Osteocyte (in vitro differentiated cells): ENCODE measurements around the gene MYD88. TPM values are rescaled to one million over a fixed set of nuclear protein-coding genes. Genes with fewer than 3 reads are reported as not detected.

Experiments used
- DNase-seq: peaks from one replicate; pipeline ENCODE4 v3.0.0; 2021; ENCODE audit warnings: mixed read lengths; ENCODE audit not compliant: unreplicated experiment; ENCODE audit errors: extremely low spot score
- H3K27ac Mint-ChIP-seq: one replicate; pipeline ENCODE4 v1.8.0; 2021; ENCODE audit warnings: mild to moderate bottlenecking, mixed read lengths; ENCODE audit not compliant: unreplicated experiment
- H3K27me3 Mint-ChIP-seq: one replicate; pipeline ENCODE4 v1.8.0; 2021; ENCODE audit warnings: mixed read lengths; ENCODE audit not compliant: unreplicated experiment
- H3K36me3 Mint-ChIP-seq: one replicate; pipeline ENCODE4 v1.8.0; 2021; ENCODE audit warnings: mixed read lengths; ENCODE audit not compliant: unreplicated experiment
- H3K4me1 Mint-ChIP-seq: one replicate; pipeline ENCODE4 v1.8.0; 2021; ENCODE audit warnings: mixed read lengths; ENCODE audit not compliant: unreplicated experiment
- H3K4me3 Mint-ChIP-seq: one replicate; pipeline ENCODE4 v1.8.0; 2021; ENCODE audit warnings: mild to moderate bottlenecking, moderate library complexity, mixed read lengths; ENCODE audit not compliant: unreplicated experiment
- H3K9me3 Mint-ChIP-seq: one replicate; pipeline ENCODE4 v1.8.0; 2021; ENCODE audit warnings: mixed read lengths; ENCODE audit not compliant: unreplicated experiment
- total RNA-seq: library from RNA; stranded (reverse); gene quantifications from 2 replicates; pipeline ENCODE4 v1.2.1, GENCODE V29; 2021
- TF ChIP-seq, protein P1 (sequence below): fragments of 200-600 bp; sonication (generic); IDR thresholded peaks from 2 replicates; pipeline ENCODE4 v1.5.0; 2021; ENCODE audit warnings: antibody characterized with exemption, mild to moderate bottlenecking, moderate library complexity

Gene MYD88
- total RNA-seq, 1 donor from 2014 or later, result 13.3 TPM

DNA sequence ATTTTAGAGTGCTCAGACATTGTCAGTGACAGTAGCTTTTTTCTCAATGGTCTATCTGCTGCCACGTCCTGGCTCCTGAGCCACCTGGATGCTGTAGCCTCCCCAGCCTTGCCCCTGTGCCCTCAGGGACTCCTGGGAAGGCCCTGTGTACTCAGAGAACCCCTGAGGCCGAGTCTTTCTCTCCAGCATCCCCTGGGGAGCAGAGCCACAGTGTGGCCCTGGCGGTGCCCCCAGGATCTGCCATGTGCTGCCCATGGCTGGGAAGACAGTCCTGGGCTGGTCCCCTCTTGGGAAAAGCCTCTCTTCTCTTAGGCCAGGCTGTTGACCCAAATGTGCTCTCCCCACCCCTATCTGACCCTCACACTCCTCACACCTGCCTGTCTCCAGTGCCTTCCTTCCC lies 5.0 kb downstream of the MYD88 start:
- H3K4me3 Mint-ChIP-seq, result no peak overlapping the region
- peaks cover 3% of the 10 kb centered on the region for H3K4me1 Mint-ChIP-seq
- H3K27ac Mint-ChIP-seq, result no peak overlapping the region
- DNase-seq, result no peak
- H3K27me3 Mint-ChIP-seq, result peaks cover 23% of the 10 kb centered on the region
- TF ChIP-seq, protein P1, sequence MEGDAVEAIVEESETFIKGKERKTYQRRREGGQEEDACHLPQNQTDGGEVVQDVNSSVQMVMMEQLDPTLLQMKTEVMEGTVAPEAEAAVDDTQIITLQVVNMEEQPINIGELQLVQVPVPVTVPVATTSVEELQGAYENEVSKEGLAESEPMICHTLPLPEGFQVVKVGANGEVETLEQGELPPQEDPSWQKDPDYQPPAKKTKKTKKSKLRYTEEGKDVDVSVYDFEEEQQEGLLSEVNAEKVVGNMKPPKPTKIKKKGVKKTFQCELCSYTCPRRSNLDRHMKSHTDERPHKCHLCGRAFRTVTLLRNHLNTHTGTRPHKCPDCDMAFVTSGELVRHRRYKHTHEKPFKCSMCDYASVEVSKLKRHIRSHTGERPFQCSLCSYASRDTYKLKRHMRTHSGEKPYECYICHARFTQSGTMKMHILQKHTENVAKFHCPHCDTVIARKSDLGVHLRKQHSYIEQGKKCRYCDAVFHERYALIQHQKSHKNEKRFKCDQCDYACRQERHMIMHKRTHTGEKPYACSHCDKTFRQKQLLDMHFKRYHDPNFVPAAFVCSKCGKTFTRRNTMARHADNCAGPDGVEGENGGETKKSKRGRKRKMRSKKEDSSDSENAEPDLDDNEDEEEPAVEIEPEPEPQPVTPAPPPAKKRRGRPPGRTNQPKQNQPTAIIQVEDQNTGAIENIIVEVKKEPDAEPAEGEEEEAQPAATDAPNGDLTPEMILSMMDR, result no peak
- peaks cover 18% of the 10 kb centered on the region for H3K9me3 Mint-ChIP-seq
- H3K36me3 Mint-ChIP-seq, result peaks cover 9% of the 10 kb centered on the region

DNA sequence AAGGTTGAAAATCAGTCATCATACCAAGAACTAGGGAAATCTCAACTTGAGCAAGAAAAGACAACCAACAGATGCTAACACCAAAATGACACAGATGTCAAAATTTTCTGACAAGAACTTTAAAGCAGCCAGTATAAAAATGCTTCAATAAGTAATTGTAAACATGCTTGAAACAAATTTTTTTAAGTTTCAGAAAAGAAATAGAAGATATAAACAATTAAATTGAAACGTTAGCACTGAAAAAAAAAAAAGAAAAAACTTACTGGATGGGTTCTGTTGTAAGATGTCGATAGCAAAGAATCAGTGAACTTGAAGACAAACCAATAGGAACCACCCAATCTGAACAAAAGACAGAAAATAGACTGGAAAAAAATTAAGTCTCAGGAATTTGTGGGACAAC lies 8.0 kb downstream of the MYD88 start:
- no peak for DNase-seq
- H3K27me3 Mint-ChIP-seq, result peaks cover 21% of the 10 kb centered on the region
- TF ChIP-seq, protein P1, result no peak
- no peak overlapping the region for H3K4me3 Mint-ChIP-seq
- H3K9me3 Mint-ChIP-seq, result peaks cover 18% of the 10 kb centered on the region
- H3K4me1 Mint-ChIP-seq, result no peaks in the 10 kb centered on the region
- peaks cover 2% of the 10 kb centered on the region for H3K36me3 Mint-ChIP-seq
- H3K27ac Mint-ChIP-seq, result no peak overlapping the region

DNA sequence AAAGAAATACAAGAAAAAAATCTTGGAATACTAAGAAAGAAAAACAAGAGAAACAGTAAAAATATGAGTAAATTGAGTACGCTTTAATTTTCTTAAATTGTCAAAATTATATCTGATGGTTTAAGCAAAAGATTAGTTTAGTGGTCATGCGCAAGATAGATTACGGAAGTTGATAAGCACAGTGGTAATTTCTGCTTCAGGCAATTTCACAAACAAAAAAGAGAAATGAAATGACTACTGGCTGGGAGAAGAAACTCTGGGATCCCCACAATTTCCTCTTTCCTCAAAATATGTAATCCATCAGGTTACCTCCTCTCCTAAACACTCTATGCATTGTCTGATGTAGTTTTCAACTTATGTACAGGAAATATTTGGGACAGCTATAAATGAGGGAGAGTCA lies 9.0 kb downstream of the MYD88 start:
- H3K4me3 Mint-ChIP-seq, result no peak overlapping the region
- H3K9me3 Mint-ChIP-seq, result peaks cover 18% of the 10 kb centered on the region
- peaks cover 15% of the 10 kb centered on the region for H3K27me3 Mint-ChIP-seq
- no peak for DNase-seq
- no peak overlapping the region for H3K27ac Mint-ChIP-seq
- H3K4me1 Mint-ChIP-seq, result no peaks in the 10 kb centered on the region
- H3K36me3 Mint-ChIP-seq, result peaks cover 2% of the 10 kb centered on the region
- TF ChIP-seq, protein P1, result no peak

DNA sequence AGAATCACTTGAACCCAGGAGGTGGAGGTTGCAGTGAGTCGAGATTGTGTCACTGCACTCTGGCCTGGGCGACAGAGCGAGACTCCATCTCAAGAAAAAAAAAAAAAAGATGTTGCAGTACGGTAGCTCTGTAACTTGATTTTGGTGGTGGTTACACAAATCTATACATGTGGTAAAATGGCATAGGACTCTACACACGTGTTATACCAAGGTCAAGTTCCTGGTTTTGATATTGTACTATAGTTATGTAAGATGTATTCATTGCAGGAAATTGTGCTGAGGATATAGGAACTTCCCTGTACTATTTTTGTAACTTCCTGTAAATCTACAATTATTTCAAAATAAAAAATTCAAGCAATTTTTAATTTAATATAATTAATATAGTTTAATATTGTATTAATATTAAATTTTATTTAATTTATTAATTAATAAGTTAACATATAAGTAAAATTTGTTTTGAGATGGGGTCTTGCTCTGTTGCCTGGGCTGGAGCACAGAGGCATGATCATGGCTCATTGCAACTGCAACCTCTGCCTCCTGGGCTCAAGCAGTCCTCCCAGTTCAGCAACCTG lies 9.9 kb downstream of the MYD88 start:
- Mint-ChIP-seq H3K9me3 (peaks cover 18% of the 10 kb centered on the region), H3K27me3 (peaks cover 11% of the 10 kb centered on the region), H3K36me3 (peaks cover 2% of the 10 kb centered on the region), H3K4me1 (no peaks in the 10 kb centered on the region), H3K27ac (no peak overlapping the region), H3K4me3 (no peak overlapping the region)
- DNase-seq, result no peak
- TF ChIP-seq, protein P1, result no peak

DNA sequence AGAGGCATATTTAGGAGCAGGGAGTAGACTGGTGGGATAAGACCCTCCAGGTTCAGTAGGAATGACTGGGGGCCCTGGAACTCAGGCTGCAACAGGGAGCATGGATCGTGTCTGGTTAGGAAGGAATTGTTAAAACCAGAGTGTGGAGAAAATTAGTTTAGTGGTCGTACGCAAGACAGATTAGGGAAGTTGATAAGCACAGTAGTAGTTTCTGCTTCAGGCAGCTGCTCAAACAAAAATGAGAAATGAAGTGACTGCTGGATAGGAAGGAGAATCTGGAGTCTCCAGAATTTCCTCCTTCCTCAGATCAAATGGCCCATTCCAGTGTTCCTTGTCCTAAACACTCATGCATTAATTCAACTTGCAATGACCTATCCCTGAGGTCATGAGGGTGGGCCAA lies 11.2 kb downstream of the MYD88 start:
- H3K9me3 Mint-ChIP-seq, result peaks cover 18% of the 10 kb centered on the region
- no peak overlapping the region for H3K4me3 Mint-ChIP-seq
- H3K27me3 Mint-ChIP-seq, result peaks cover 3% of the 10 kb centered on the region
- TF ChIP-seq, protein P1, result no peak
- no peak for DNase-seq
- H3K27ac Mint-ChIP-seq, result no peak overlapping the region
- H3K36me3 Mint-ChIP-seq, result peaks cover 2% of the 10 kb centered on the region
- no peaks in the 10 kb centered on the region for H3K4me1 Mint-ChIP-seq
